HG03565 (cell line): ENCODE measurements around the gene PROCR.
A peak's percentile ranks its signal among the peaks of the same experiment; 100 is the strongest.
"Not testable (repeated sequence)": the region's sequence is repeated elsewhere in the genome, so short reads cannot be mapped to it uniquely, and the experiment has no call there.

Experiments
- ATAC-seq: cut with Tn5 transposase; IDR thresholded peaks from one replicate; pipeline ENCODE4 v1.9.1; 2021; ENCODE audit warnings: mild to moderate bottlenecking, moderate library complexity; ENCODE audit not compliant: unreplicated experiment

Gene PROCR

DNA sequence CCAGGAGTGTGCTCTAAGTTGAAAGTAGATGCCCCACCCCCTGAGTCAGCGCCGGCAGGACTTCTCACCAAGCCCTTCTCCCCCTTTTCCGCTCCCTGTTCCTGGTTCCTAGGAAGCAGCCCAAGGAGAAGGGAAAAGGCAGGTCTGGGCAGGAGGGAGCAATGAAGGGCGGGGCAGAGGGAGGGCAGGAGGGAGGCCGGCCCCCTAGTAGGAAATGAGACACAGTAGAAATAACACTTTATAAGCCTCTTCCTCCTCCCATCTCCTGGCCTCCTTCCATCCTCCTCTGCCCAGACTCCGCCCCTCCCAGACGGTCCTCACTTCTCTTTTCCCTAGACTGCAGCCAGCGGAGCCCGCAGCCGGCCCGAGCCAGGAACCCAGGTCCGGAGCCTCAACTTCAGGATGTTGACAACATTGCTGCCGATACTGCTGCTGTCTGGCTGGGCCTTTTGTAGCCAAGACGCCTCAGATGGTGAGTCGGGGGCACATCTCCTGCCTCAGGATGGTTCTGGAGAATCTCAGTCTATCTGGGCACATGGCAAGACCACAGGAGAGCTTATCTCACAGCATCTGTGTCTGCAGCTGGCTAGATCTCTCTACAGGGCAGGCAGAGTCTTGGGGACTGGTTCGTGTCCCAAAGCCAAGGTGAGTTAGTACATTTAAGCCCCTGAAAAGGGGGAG, at the start of gene PROCR:
TSS of gene PROCR (plus strand) at position 320 of the 681 bp plus-strand sequence. CDS start at position 403, 83 bp downstream.
- ATAC-seq: no peak

DNA sequence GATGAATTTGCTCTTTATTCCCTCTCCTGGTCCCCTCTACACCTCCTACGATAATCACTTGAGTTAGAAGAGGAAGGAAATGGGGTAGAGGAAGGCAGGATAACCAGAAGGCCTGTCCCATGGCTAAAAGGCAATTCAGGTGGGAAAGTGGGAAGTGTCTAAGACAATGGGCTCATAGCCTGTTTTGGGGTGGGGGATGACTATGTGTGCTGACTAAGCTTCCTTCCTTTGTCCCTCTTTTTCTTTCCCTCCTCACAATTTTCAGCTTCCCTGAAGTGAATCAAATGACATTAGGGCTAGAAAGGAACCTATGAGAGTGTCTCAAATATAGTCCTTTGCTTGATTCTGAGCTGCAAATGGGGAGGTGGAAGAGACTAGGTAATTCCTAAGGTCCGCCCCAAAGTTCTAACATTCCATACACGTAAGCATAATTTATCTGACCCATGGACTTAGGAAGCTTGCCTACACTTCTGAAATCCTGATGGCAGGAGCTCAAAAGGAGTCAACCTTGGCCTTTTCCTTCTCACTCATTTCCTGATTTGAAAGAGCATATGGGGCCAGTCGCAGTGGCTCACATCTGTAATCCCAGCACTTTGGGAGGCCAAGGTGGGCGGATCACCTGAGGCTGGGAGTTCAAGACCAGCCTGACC, 49.0 kb upstream of the PROCR start:
- ATAC-seq: no peak

GRCh38 chr20:35125753-35126152, 46.1 kb upstream of the PROCR start:
- no peak for ATAC-seq

- no peak for ATAC-seq
These were observed 42.2 kb upstream of the PROCR start for GRCh38 chr20:35129647-35130069.

DNA sequence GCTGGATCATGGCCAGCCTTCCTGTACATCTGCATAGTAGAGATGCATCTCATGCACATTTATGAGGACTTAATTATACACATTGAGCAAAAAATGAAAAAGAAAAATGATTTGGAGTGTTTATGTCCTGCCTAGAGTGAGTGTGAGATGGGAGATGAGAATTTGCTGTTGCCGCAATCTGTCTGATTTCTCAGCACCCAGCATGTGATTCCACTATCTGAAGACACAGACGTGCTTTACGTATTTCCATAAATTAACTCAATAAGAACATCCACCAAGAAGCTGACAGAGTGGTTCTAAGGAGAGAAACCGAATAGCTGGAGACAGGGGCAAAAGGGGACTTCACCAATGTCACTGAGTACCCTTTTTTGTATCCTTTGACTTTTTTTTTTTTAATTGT, 39.9 kb upstream of the PROCR start:
- no peak for ATAC-seq

DNA sequence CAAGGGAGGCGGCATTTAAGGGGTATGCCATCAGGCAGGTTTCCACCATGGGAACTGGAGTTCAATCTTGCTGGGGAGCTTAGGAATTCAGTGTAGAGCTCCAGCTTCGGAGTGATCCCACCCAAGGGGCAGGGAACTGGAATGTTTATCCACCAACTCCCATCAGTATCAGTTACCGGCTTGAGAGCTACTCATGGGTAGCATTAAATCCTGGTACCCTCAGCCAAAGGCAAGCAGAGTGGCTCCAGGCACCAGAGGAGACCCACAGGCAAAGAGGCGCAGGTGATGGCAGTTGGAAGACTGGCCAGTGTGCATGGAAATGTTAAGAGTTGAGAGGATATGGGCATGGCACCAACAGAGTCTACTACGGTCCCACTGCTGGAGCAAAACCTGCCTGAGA, 38.8 kb upstream of the PROCR start:
- no peak for ATAC-seq

- ATAC-seq: no peak
These were observed 38.1 kb upstream of the PROCR start for GRCh38 chr20:35133735-35134134.

GRCh38 chr20:35134472-35134871, 37.4 kb upstream of the PROCR start:
- ATAC-seq: no peak

GRCh38 chr20:35134880-35135279, 37.0 kb upstream of the PROCR start:
- no peak for ATAC-seq

- ATAC-seq: no peak
These were observed 35.8 kb upstream of the PROCR start for GRCh38 chr20:35135867-35136586.

- ATAC-seq: no peak
These were observed 27.2 kb upstream of the PROCR start for GRCh38 chr20:35144694-35145093.

DNA sequence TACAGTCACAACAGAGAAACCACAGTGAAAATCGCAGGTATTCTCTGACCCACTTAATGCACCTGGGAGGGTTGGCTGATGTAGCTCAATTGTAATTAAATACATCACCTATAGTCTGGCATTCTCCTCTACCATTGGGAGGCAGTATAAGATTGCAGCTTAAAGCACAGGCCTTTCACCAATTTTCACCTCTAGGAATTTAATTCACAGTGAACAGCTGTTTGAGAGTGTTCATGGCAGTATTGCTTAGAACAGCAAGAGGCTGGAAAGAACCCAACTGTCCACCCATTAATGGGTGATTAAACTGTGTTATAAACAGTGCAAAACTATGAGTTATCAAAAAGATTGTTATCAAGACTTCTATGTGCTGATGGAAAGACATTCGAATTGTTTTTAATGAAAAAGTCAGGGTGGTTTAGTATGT, 26.7 kb upstream of the PROCR start:
- no peak for ATAC-seq

GRCh38 chr20:35146299-35146919, 25.5 kb upstream of the PROCR start:
- ATAC-seq: no peak

DNA sequence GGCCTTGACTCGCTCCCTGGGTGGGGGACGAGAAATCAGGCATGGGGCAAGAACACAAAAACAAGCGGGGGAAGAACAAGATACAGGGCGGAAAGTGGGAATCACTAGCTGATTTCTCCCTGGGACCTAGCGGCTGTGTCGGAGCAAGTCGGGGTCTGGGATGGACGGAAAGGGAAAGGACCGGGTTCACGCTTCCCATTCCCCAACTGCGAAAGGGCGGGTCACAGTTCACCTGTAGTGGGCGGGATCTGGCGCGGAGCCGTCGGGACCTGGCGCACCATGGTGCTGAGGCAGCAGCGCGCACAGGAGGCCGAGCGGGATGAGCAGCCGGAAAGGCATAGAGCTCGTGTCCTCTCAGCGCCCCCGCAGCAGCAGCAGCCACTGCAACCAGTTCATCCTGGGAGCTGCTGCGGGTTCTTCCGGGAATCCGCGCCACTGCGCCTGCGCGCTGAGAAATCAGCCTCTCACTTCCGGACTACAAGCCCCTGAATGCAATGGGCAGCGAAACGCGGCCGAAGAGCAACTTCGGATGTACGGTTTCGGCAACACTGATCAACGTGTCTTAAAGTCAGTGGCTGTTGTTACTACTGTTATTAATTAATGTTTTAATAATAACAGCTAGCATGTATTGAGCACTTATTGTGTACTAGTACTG, 24.8 kb upstream of the PROCR start, which contains the start of gene EDEM2:
TSS of gene EDEM2 (minus strand) at position 417 of the 655 bp plus-strand sequence. CDS start at position 339, 78 bp downstream.
- ATAC-seq: peak; percentile 71

GRCh38 chr20:35147575-35148071, 24.2 kb upstream of the PROCR start:
- ATAC-seq: peak; percentile 7

DNA sequence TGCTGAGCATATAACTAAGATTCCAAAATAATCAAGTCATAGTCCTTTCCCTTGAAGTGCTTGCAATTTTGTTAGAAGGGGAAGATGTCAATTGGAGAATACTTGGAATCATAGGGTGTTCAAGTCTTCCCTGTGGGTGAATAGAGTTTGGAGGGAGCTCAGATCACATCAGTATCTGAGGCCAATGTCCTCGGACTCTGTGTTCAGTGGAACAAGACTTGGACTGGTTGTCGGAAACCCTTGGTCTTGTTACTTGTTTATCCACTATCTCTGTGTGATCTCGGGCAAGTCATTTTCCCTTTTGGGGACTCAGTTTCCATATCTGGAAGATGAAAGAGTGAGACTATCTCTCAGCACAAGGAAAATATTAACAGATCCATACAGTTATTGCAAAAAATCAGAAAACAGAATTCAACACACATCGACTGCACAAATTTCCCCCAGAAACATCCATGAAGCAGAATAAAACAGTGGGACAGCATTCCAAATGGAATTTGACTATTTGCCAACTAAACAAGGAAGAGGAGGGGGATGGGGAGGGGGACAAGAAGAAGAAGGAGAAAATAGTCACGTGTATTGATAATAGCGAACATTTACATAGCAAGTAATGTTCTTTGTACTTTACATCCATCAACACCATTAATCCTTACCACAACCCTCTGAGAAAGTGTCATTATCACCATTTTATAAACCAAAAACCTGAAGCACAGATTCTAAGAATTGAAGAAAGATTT, 20.9 kb upstream of the PROCR start:
- ATAC-seq: no peak

GRCh38 chr20:35151736-35152135, 20.1 kb upstream of the PROCR start:
- no peak for ATAC-seq

GRCh38 chr20:35155936-35156335, 15.9 kb upstream of the PROCR start:
- no peak for ATAC-seq

DNA sequence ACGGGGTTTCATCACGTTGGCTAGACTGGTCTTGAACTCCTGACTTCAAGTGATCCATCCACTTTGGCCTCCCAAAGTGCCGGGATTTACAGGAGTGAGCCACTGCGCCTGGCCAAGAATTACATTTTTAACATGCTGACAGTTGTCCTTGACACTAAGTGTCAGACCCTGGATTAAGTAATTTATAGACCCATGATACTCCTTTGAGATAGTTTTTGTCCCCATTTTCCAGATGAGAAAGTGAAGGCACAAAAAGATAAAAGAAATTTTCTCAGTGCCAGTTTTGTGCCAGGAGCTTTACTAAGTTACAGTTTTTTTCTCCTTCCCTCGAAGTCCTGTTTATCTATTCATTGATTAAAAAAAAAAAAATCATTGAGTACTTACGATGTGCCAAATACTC, 14.9 kb upstream of the PROCR start:
- ATAC-seq: no peak

GRCh38 chr20:35160341-35160740, 11.5 kb upstream of the PROCR start:
- ATAC-seq: not testable (repeated sequence)
